Keratinocyte (primary cell): ENCODE measurements around the gene GABRD. TPM values are rescaled to one million over a fixed set of nuclear protein-coding genes. Genes with fewer than 3 reads are reported as not detected.

Source experiments
- DNase-seq: peaks from one replicate; pipeline ENCODE4 v3.0.0-alpha.2; 2011; ENCODE audit warnings: low read depth, missing footprints, low spot score
- FAIRE-seq: peaks from 2 replicates; lab custom pipeline; 2011; peaks lifted over from hg19 to GRCh38; lab: Jason Lieb, UNC
- H2AFZ ChIP-seq: 2 replicates; pipeline ENCODE4 v1.6.0; 2012; ENCODE audit warnings: low read length, control low read depth, inconsistent platforms; ENCODE audit not compliant: control insufficient read depth
- H3K27ac ChIP-seq: 2 replicates; pipeline ENCODE4 v1.5.1; 2011; ENCODE audit warnings: low read length; ENCODE audit not compliant: control insufficient read depth, insufficient read depth
- H3K27me3 ChIP-seq: 3 replicates; pipeline ENCODE4 v1.6.0; 2011; ENCODE audit warnings: low read length; ENCODE audit not compliant: control insufficient read depth, insufficient read depth; ENCODE audit errors: extremely low read depth
- H3K36me3 ChIP-seq, 2 experiments: 2 replicates in 1 of 2; 3 replicates in 1 of 2; pipeline ENCODE4 v1.5.1; 2011; ENCODE audit warnings: low read length in 2 of 2, mild to moderate bottlenecking in 1 of 2; ENCODE audit not compliant: control insufficient read depth in 2 of 2, insufficient read depth in 2 of 2; ENCODE audit errors: extremely low read depth in 1 of 2
- H3K4me1 ChIP-seq: 3 replicates; pipeline ENCODE4 v1.5.1; 2011; ENCODE audit warnings: low read length; ENCODE audit not compliant: control insufficient read depth, insufficient read depth; ENCODE audit errors: extremely low read depth
- H3K4me2 ChIP-seq: 3 replicates; pipeline ENCODE4 v1.6.0; 2011; ENCODE audit warnings: low read depth, low read length; ENCODE audit not compliant: control insufficient read depth, insufficient read depth; ENCODE audit errors: extremely low read depth
- H3K4me3 ChIP-seq, 3 experiments: fragments of 200-600 bp in 1 of 3; sonication (generic) in 1 of 3; 2 replicates in 2 of 3; 3 replicates in 1 of 3; pipeline ENCODE4 v1.5.1; 2011 to 2016; ENCODE audit warnings: low read length in 3 of 3, mild to moderate bottlenecking in 3 of 3, control low read depth in 2 of 3, inconsistent platforms in 1 of 3, low read depth in 1 of 3, mixed read lengths in 1 of 3, mixed run types in 1 of 3, moderate library complexity in 1 of 3; ENCODE audit not compliant: control insufficient read depth in 2 of 3, insufficient read depth in 2 of 3; ENCODE audit errors: extremely low read depth in 1 of 3
- H3K79me2 ChIP-seq: 2 replicates; pipeline ENCODE4 v1.6.0; 2012; ENCODE audit warnings: low read length; ENCODE audit not compliant: control insufficient read depth, insufficient read depth
- H3K9ac ChIP-seq: 3 replicates; pipeline ENCODE4 v1.6.0; 2011; ENCODE audit warnings: low read length; ENCODE audit not compliant: control insufficient read depth, insufficient read depth; ENCODE audit errors: extremely low read depth
- H3K9me1 ChIP-seq: 3 replicates; pipeline ENCODE4 v1.6.0; 2011; ENCODE audit warnings: low read length; ENCODE audit not compliant: control insufficient read depth, insufficient read depth; ENCODE audit errors: extremely low read depth
- H3K9me3 ChIP-seq: 2 replicates; pipeline ENCODE4 v1.5.1; 2012; ENCODE audit warnings: low read depth, low read length; ENCODE audit not compliant: control insufficient read depth
- H4K20me1 ChIP-seq: 3 replicates; pipeline ENCODE4 v1.6.0; 2011; ENCODE audit warnings: low read length; ENCODE audit not compliant: control insufficient read depth, insufficient read depth; ENCODE audit errors: extremely low read depth
- EZH2 ChIP-seq: IDR thresholded peaks from one replicate; pipeline ENCODE4 v1.6.1; 2012; ENCODE audit warnings: inconsistent platforms, mild to moderate bottlenecking, low read length, moderate library complexity
- dilution Hi-C: fragments of 300-500 bp; cut with MboI; formaldehyde crosslinking; loops from one replicate; pipeline ENCODE4 v1.7.0; 2020; ENCODE audit warnings: low sequenced_read_pairs; ENCODE audit not compliant: extremely low pct_ligation_motif_present
- polyA plus RNA-seq, 5 experiments: library from polyadenylated mRNA; depleted of rRNA in 3 of 5; stranded (reverse) in 3 of 5; stranded (forward) in 1 of 5; unstranded in 1 of 5; fragments of >200 nt; gene quantifications; 1 replicate in 1 of 5; 2 replicates in 3 of 5; 3 replicates in 1 of 5; pipeline versions ENCODE4 v1.2.1 to v1.2.3, GENCODE V29; 2011 to 2012; ENCODE audit warnings: missing spikeins in 2 of 5, low read depth in 1 of 5, low replicate concordance in 1 of 5
- TF ChIP-seq, protein P1 (sequence below), 3 experiments: IDR thresholded peaks in 1 of 3; conservative IDR thresholded peaks in 1 of 3; optimal IDR thresholded peaks in 1 of 3; 2 replicates in 2 of 3; 3 replicates in 1 of 3; pipeline versions ENCODE3 to v1.5.1; 2011; ENCODE audit warnings: low read length in 3 of 3, mild to moderate bottlenecking in 3 of 3, moderate library complexity in 2 of 3, control low read depth in 1 of 3, inconsistent platforms in 1 of 3; ENCODE audit not compliant: insufficient read depth in 2 of 3; ENCODE audit errors: extremely low read depth in 1 of 3

The GABRD gene
- polyA plus RNA-seq, 1 donor (not counting 4 experiments of a cell fraction or from before 2014, with no cell fraction given) = not detected

DNA sequence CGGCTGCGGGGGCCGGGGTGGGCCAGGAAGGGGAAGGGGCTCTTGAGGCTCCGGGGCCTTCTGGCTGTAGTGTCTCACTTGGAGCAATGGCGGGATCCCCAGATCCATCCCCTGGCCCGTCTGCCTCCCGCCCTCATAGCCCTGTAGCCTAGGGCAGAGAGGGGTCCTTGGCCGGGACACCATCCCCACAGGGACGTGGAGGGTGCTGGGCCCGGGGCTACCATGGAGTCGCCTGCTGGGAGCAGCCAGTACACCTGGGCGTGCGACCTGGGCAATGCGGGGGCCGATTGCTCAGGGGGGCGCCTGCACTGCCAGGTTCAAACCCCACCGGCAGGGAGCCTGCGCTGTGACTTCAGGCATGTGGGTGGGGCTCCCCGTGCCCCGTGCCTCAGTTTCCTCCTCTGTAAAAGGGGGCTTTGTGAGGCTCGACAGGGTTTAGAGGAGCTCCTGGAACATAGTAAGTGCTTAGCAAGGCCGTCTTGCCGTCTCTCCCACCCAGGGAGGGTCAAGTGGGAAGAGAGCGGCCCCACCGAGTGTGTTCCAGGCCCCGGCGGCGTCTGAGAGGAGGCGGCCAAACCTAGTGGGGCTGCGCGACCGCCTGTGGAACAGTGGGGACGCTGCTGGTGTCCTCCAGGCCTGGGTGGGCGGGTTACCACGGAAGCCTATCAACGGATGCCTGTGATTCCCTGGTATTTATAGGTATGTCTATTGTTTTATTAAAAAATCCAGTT, 51.8 kb downstream of the GABRD start:
- FAIRE-seq (no peak), DNase-seq (no peak)
- dilution Hi-C loops = no loop called here

DNA sequence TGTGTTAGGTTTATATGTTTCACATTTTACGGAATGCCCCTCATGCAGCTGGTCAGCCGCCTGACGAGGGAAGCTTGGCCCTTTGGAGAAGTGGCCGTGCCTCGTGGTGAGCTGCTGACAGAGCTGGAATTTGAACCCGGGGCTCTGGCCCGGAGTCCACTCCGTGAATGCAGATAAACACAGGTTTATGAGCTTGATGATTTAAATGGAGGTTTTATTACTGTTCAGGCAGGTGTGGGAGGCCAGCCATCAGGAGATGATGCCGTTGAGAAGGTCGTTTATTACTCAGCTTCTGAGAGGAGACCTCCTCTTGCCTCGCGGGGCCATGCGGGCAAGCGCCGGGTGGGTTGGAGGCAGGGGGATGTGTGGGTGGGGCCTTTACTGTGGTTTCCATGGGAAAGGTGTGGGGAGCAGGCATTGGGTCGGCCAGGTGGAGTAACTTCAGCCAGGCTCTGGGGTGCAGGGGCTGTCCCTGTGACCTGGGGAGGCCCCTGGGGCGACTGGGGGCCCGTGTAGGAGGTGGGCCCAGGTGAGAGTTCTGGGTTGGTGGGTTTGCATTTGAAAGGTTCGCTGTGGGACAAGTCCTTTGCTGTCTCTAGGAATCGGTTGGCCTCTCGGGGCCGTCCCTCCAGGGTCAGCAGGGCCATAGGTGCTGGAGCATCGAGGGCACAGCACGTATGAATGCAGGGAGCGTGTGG, 53.1 kb downstream of the GABRD start:
- H4K20me1 ChIP-seq = no peaks in the 10 kb centered on the region
- no peak overlapping the region for H3K9ac ChIP-seq
- H3K4me3 ChIP-seq = no peak overlapping the region
- peaks cover 9 to 13% of the 10 kb centered on the region in 2 experiments for H3K36me3 ChIP-seq
- no peaks in the 10 kb centered on the region for H3K27me3 ChIP-seq
- no peaks in the 10 kb centered on the region for H3K9me1 ChIP-seq
- H3K79me2 ChIP-seq = no peaks in the 10 kb centered on the region
- H3K4me2 ChIP-seq = no peak overlapping the region
- TF ChIP-seq, protein P1, sequence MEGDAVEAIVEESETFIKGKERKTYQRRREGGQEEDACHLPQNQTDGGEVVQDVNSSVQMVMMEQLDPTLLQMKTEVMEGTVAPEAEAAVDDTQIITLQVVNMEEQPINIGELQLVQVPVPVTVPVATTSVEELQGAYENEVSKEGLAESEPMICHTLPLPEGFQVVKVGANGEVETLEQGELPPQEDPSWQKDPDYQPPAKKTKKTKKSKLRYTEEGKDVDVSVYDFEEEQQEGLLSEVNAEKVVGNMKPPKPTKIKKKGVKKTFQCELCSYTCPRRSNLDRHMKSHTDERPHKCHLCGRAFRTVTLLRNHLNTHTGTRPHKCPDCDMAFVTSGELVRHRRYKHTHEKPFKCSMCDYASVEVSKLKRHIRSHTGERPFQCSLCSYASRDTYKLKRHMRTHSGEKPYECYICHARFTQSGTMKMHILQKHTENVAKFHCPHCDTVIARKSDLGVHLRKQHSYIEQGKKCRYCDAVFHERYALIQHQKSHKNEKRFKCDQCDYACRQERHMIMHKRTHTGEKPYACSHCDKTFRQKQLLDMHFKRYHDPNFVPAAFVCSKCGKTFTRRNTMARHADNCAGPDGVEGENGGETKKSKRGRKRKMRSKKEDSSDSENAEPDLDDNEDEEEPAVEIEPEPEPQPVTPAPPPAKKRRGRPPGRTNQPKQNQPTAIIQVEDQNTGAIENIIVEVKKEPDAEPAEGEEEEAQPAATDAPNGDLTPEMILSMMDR (optimal IDR thresholded peaks at IDR 0.05 in 1 of 3, IDR thresholded peaks at IDR 0.05 in 1 of 3, conservative IDR thresholded peaks at IDR 0.05 in 1 of 3; ENCODE audit: extremely low read depth in 1 of 3, insufficient read depth in 2 of 3, low read length in 3 of 3) = no peak
- dilution Hi-C loops = no loop called here
- H3K27ac ChIP-seq = no peak overlapping the region
- FAIRE-seq (no peak), DNase-seq (no peak)
- H2AFZ ChIP-seq = no peak overlapping the region
- peaks cover 2% of the 10 kb centered on the region for H3K9me3 ChIP-seq
- H3K4me1 ChIP-seq = no peaks in the 10 kb centered on the region

More for the DNA sequence above, 51.8 kb downstream of the GABRD start:
- no peaks in the 10 kb centered on the region for H3K4me1 ChIP-seq
- no peak overlapping the region for H3K27ac ChIP-seq
- no peaks in the 10 kb centered on the region for H3K27me3 ChIP-seq
- no peak overlapping the region for H3K4me2 ChIP-seq
- no peaks in the 10 kb centered on the region for H4K20me1 ChIP-seq
- TF ChIP-seq EZH2 = no peak
- TF ChIP-seq, protein P1 (optimal IDR thresholded peaks at IDR 0.05 in 1 of 3, IDR thresholded peaks at IDR 0.05 in 1 of 3, conservative IDR thresholded peaks at IDR 0.05 in 1 of 3; ENCODE audit: extremely low read depth in 1 of 3, insufficient read depth in 2 of 3, low read length in 3 of 3) = no peak
- H3K36me3 ChIP-seq = peaks cover 6% of the 10 kb centered on the region in 2 experiments
- H3K9me3 ChIP-seq = no peaks in the 10 kb centered on the region
- H3K79me2 ChIP-seq = peaks cover 2% of the 10 kb centered on the region
- no peak overlapping the region for H3K9ac ChIP-seq
- no peak overlapping the region for H2AFZ ChIP-seq
- H3K4me3 ChIP-seq = no peak overlapping the region
- H3K9me1 ChIP-seq = no peaks in the 10 kb centered on the region
